IPS-20b (cell line): ENCODE results near the gene DPYD.

Source experiments
- H3K27ac ChIP-seq: one replicate; pipeline ENCODE4 v1.5.1; 2013; ENCODE audit warnings: low read length
- H3K27me3 ChIP-seq: 2 replicates; pipeline ENCODE4 v1.6.1; 2013; ENCODE audit warnings: mild to moderate bottlenecking, low read length, inconsistent platforms; ENCODE audit not compliant: insufficient read depth
- H3K36me3 ChIP-seq: 2 replicates; pipeline ENCODE4 v1.6.1; 2013; ENCODE audit warnings: low read depth, mild to moderate bottlenecking, inconsistent platforms, low read length, moderate library complexity; ENCODE audit not compliant: insufficient read depth
- H3K4me1 ChIP-seq: 2 replicates; pipeline ENCODE4 v1.6.1; 2013; ENCODE audit warnings: mild to moderate bottlenecking, control low read depth, inconsistent platforms, low read length, moderate library complexity; ENCODE audit not compliant: insufficient read depth
- H3K4me3 ChIP-seq: 2 replicates; pipeline ENCODE4 v1.5.1; 2013; ENCODE audit warnings: mild to moderate bottlenecking, low read length, inconsistent platforms
- H3K9ac ChIP-seq: 2 replicates; pipeline ENCODE4 v1.6.1; 2013; ENCODE audit warnings: low read depth, mild to moderate bottlenecking, inconsistent platforms, low read length, moderate library complexity
- H3K9me3 ChIP-seq: 2 replicates; pipeline ENCODE4 v1.6.1; 2013; ENCODE audit warnings: mild to moderate bottlenecking, low read depth, low read length, inconsistent platforms; ENCODE audit not compliant: insufficient read depth

DPYD gene

GRCh38 chr1:97304366-97304765, 616.5 kb downstream of the DPYD start:
- Histone ChIP-seq H3K36me3 (no peaks in the 10 kb centered on the region), H3K27me3 (no peaks in the 10 kb centered on the region), H3K27ac (no peak overlapping the region), H3K9ac (no peak overlapping the region), H3K4me1 (no peaks in the 10 kb centered on the region), H3K9me3 (no peaks in the 10 kb centered on the region), H3K4me3 (no peak overlapping the region)

- no peaks in the 10 kb centered on the region for H3K9me3 ChIP-seq
- H3K36me3 ChIP-seq, result no peaks in the 10 kb centered on the region
- H3K27ac ChIP-seq, result no peak overlapping the region
- no peaks in the 10 kb centered on the region for H3K27me3 ChIP-seq
- no peak overlapping the region for H3K9ac ChIP-seq
- no peak overlapping the region for H3K4me3 ChIP-seq
- H3K4me1 ChIP-seq, result no peaks in the 10 kb centered on the region
Observed at GRCh38 chr1:97298966-97299365, 621.9 kb downstream of the DPYD start.

- no peak overlapping the region for H3K27ac ChIP-seq
- H3K9me3 ChIP-seq, result no peaks in the 10 kb centered on the region
Observed at GRCh38 chr1:97297611-97298010, 623.2 kb downstream of the DPYD start.

GRCh38 chr1:97281962-97282361, 638.9 kb downstream of the DPYD start:
- no peak overlapping the region for H3K27ac ChIP-seq
- no peak overlapping the region for H3K4me3 ChIP-seq
- no peaks in the 10 kb centered on the region for H3K36me3 ChIP-seq
- no peaks in the 10 kb centered on the region for H3K27me3 ChIP-seq
- no peak overlapping the region for H3K9ac ChIP-seq
- H3K9me3 ChIP-seq, result peaks cover 3% of the 10 kb centered on the region; the same call in 1 of the 2 replicates
- no peaks in the 10 kb centered on the region for H3K4me1 ChIP-seq

More at GRCh38 chr1:97297611-97298010, 623.2 kb downstream of the DPYD start:
- H3K9ac ChIP-seq, result no peak overlapping the region
- H3K4me1 ChIP-seq, result no peaks in the 10 kb centered on the region
- H3K4me3 ChIP-seq, result no peak overlapping the region
- no peaks in the 10 kb centered on the region for H3K36me3 ChIP-seq
- no peaks in the 10 kb centered on the region for H3K27me3 ChIP-seq

GRCh38 chr1:97277891-97278654, 642.8 kb downstream of the DPYD start:
- Histone ChIP-seq H3K4me3 (no peak overlapping the region), H3K27me3 (no peaks in the 10 kb centered on the region), H3K9me3 (no peaks in the 10 kb centered on the region), H3K4me1 (no peaks in the 10 kb centered on the region), H3K27ac (no peak overlapping the region), H3K9ac (no peak overlapping the region), H3K36me3 (no peaks in the 10 kb centered on the region)

GRCh38 chr1:97271916-97272788, 648.7 kb downstream of the DPYD start:
- Histone ChIP-seq H3K9me3 (no peaks in the 10 kb centered on the region), H3K27me3 (no peaks in the 10 kb centered on the region), H3K4me3 (no peak overlapping the region), H3K27ac (no peak overlapping the region), H3K36me3 (no peaks in the 10 kb centered on the region), H3K9ac (no peak overlapping the region), H3K4me1 (0 out of 2 replicates have a peak, but pooled peaks cover 3% of the 10 kb centered on the region)

- no peak overlapping the region for H3K27ac ChIP-seq
- no peaks in the 10 kb centered on the region for H3K9me3 ChIP-seq
- no peaks in the 10 kb centered on the region for H3K36me3 ChIP-seq
- H3K4me1 ChIP-seq, result 0 out of 2 replicates have a peak, but pooled peaks cover 3% of the 10 kb centered on the region
- H3K4me3 ChIP-seq, result no peak overlapping the region
- H3K27me3 ChIP-seq, result no peaks in the 10 kb centered on the region
- no peak overlapping the region for H3K9ac ChIP-seq
Observed at GRCh38 chr1:97270508-97271307, 650.1 kb downstream of the DPYD start.

- H3K36me3 ChIP-seq, result no peaks in the 10 kb centered on the region
- H3K4me3 ChIP-seq, result no peak overlapping the region
- H3K9me3 ChIP-seq, result no peaks in the 10 kb centered on the region
- no peak overlapping the region for H3K9ac ChIP-seq
- H3K27me3 ChIP-seq, result no peaks in the 10 kb centered on the region
- no peak overlapping the region for H3K27ac ChIP-seq
- H3K4me1 ChIP-seq, result no peaks in the 10 kb centered on the region
Observed at GRCh38 chr1:97265630-97266029, 655.2 kb downstream of the DPYD start.

GRCh38 chr1:97262842-97263241, 658.0 kb downstream of the DPYD start:
- no peaks in the 10 kb centered on the region for H3K36me3 ChIP-seq
- no peaks in the 10 kb centered on the region for H3K9me3 ChIP-seq
- no peak overlapping the region for H3K9ac ChIP-seq
- H3K4me1 ChIP-seq, result no peaks in the 10 kb centered on the region
- H3K27me3 ChIP-seq, result no peaks in the 10 kb centered on the region
- H3K27ac ChIP-seq, result no peak overlapping the region
- H3K4me3 ChIP-seq, result no peak overlapping the region

GRCh38 chr1:97258597-97258996, 662.2 kb downstream of the DPYD start:
- no peak overlapping the region for H3K4me3 ChIP-seq
- H3K36me3 ChIP-seq, result no peaks in the 10 kb centered on the region
- no peaks in the 10 kb centered on the region for H3K4me1 ChIP-seq
- H3K9ac ChIP-seq, result no peak overlapping the region
- no peak overlapping the region for H3K27ac ChIP-seq
- no peaks in the 10 kb centered on the region for H3K27me3 ChIP-seq
- no peaks in the 10 kb centered on the region for H3K9me3 ChIP-seq

- H3K27ac ChIP-seq, result no peak overlapping the region
- H3K4me1 ChIP-seq, result no peaks in the 10 kb centered on the region
- no peak overlapping the region for H3K9ac ChIP-seq
- H3K9me3 ChIP-seq, result no peaks in the 10 kb centered on the region
- no peak overlapping the region for H3K4me3 ChIP-seq
- no peaks in the 10 kb centered on the region for H3K27me3 ChIP-seq
- no peaks in the 10 kb centered on the region for H3K36me3 ChIP-seq
Observed at GRCh38 chr1:97254731-97255463, 665.9 kb downstream of the DPYD start.
